ENCODE results near the gene FBXO31.

Gene FBXO31

DNA sequence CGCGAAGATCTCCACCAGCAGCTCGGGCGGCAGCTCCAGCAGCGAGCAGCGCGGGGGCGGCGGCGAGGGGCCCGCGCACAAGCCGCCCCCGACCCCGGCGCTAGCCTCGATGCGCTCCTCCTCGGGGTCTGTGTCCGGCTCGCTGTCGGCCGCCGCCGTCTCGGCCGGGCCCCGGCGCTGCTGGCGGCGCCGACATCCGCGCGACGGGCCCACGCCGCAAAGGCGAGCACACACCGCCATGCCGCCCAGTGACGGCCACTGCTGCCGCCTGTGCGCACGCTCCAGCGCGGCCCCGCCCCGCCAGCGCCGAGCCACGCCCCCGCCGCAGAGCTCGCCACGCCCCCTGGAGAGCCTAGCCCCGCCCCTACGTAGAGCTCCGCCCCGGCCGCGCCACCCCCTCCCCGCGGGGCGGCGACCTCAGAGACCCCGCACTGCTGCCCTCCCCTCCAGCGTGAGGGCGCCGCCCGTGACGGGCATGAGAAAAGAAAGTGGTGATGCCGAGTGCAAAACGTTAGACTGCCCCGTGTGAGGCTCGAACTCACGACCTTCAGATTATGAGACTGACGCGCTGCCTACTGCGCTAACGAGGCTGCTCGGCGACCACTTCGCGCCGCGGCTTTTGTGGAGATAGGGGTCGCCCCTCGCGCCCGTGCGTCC is at the start of gene FBXO31:
Gene FBXO31, minus strand, starts transcription at position 272 of the 657 bp plus-strand sequence. Its CDS starts 32 bp downstream, at position 240.
- peak within 1 kb of the TSS; percentile 84 to 99 (median 92) for H3K4me2 ChIP-seq
- H3K27ac ChIP-seq, result peak within 1 kb of the TSS; percentile 77 to 95 (median 91)
- peak within 1 kb of the TSS; percentile 82 to 95 (median 88) for H3K9ac ChIP-seq
- peaks cover 62 to 71% (median 65%) of the 10 kb centered on the region in 10 experiments for H3K4me1 ChIP-seq
- TF ChIP-seq Cebpa-rat (IDR thresholded peaks at IDR 0.05), result no peak
- no peaks in the 10 kb centered on the region for H3K27me3 ChIP-seq
- H3K9me3 ChIP-seq (replicated peaks in 1 of 11), result no peaks in the 10 kb centered on the region
- peaks cover 36 to 46% (median 44%) of the 10 kb centered on the region in 11 experiments; a peak in 21 of 22 replicates for H4K20me1 ChIP-seq
- peak within 1 kb of the TSS; percentile 60 to 88 (median 78) for H3K4me3 ChIP-seq
- peaks cover 0 to 11% (median 6%) of the 10 kb centered on the region in 11 experiments; a peak in 6 of 22 replicates for H3K36me3 ChIP-seq

DNA sequence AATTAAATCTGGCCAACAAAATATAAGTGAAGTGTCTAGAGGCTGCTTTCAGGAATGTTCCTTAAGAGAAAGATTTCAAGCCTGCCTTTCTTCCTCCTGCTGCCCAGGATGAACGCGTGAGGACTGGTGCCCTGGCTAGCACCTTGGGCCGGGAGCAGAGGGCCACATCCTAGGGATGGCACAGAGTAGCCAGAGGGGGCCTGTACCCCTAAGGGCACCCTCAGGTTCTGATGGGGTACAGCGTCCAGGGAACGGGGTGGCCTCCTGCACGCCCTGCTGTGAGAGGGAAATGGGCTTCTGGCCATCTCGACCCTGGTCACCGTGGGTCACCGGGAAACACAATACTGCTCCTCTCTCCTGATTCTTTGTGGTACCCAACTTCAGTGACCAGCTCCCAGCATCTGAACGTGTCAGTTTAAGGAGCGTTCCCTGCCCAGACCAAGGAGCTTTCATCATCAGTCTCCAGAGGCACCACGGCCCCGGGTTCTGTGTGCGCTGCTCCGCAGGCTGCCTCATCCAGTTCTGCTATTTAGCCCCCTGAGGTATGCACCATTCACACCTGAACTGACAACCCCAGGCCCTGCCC is 48.8 kb upstream of the FBXO31 start:
- no peak overlapping the region for H3K4me3 ChIP-seq
- peaks cover 30 to 50% (median 38%) of the 10 kb centered on the region in 10 experiments for H3K4me1 ChIP-seq
- H3K36me3 ChIP-seq, result peaks cover 3 to 46% (median 26%) of the 10 kb centered on the region in 11 experiments; a peak in 17 of 22 replicates
- no peak overlapping the region for H3K27ac ChIP-seq
- TF ChIP-seq Cebpa-rat (IDR thresholded peaks at IDR 0.05), result no peak
- no peak overlapping the region for H3K4me2 ChIP-seq
- H3K27me3 ChIP-seq, result 0 out of 22 replicates have a peak, but pooled peaks cover 0 to 14% (median 0%) of the 10 kb centered on the region in 11 experiments
- no peaks in the 10 kb centered on the region for H3K9me3 ChIP-seq (replicated peaks in 1 of 11)
- H4K20me1 ChIP-seq, result peaks cover 18 to 64% (median 46%) of the 10 kb centered on the region in 11 experiments; a peak in 19 of 22 replicates
- H3K9ac ChIP-seq, result no peak overlapping the region

- 0 out of 22 replicates have a peak, but pooled peaks cover 0 to 14% (median 0%) of the 10 kb centered on the region in 11 experiments for H3K27me3 ChIP-seq
- no peak overlapping the region for H3K27ac ChIP-seq
- H3K9ac ChIP-seq, result no peak overlapping the region
- H3K9me3 ChIP-seq (replicated peaks in 1 of 11), result no peaks in the 10 kb centered on the region
- peaks cover 3 to 51% (median 26%) of the 10 kb centered on the region in 11 experiments; a peak in 17 of 22 replicates for H3K36me3 ChIP-seq
- H3K4me2 ChIP-seq, result no peak overlapping the region
- H4K20me1 ChIP-seq, result peaks cover 18 to 64% (median 47%) of the 10 kb centered on the region in 11 experiments; a peak in 19 of 22 replicates
- no peak for TF ChIP-seq Cebpa-rat (IDR thresholded peaks at IDR 0.05)
- H3K4me3 ChIP-seq, result no peak overlapping the region
- peaks cover 25 to 45% (median 33%) of the 10 kb centered on the region in 10 experiments for H3K4me1 ChIP-seq
Measured at GRCh38 chr16:87431926-87432325, 48.4 kb upstream of the FBXO31 start.

DNA sequence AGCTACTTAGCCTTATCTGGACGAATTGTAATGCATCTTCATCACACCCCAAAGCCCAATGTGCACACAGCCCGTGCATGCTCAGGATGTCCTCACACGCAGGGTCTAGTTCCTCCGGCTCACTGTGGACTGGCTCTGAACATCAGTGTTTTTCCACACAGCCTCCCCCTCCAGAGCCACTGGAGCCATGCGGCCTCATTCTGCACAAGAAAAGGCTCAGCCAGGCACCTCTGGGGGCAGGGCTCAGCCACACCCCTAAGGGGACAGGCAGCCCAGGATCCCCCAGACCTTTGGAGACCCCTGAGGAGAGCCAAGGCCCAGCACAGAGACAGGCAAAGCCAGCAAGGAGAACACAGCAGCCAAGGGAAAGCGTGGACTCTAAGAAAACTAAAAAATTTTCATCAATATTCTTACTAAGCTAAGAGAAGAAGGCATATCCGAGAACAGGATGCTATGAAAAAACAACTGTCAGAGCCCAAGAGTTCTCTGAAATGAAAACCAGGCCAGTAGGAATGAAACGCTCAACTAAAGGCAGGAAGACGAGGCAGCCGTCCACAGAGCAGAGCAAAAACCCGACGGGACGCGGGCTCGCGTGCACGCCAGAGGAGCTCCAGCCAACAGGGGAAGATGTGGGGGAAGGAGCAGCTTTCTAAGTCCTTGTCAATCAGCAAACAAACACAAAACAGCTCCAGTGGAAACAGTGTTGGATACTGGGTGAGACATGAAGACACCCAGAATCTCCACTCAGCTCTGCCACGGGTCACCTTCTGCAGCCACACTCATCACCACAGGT is 43.0 kb upstream of the FBXO31 start:
- no peak overlapping the region for H3K9ac ChIP-seq
- H3K27ac ChIP-seq, result no peak overlapping the region
- TF ChIP-seq Cebpa-rat (IDR thresholded peaks at IDR 0.05), result no peak
- peaks cover 0 to 84% (median 46%) of the 10 kb centered on the region in 11 experiments; a peak in 20 of 22 replicates for H3K36me3 ChIP-seq
- H3K4me1 ChIP-seq, result peaks cover 0 to 14% (median 4%) of the 10 kb centered on the region in 10 experiments; a peak in 6 of 20 replicates
- H3K4me3 ChIP-seq, result no peak overlapping the region
- H3K27me3 ChIP-seq, result no peaks in the 10 kb centered on the region
- H3K9me3 ChIP-seq (replicated peaks in 1 of 11), result no peaks in the 10 kb centered on the region
- peaks cover 4 to 47% (median 34%) of the 10 kb centered on the region in 11 experiments; a peak in 15 of 22 replicates for H4K20me1 ChIP-seq
- no peak overlapping the region for H3K4me2 ChIP-seq

DNA sequence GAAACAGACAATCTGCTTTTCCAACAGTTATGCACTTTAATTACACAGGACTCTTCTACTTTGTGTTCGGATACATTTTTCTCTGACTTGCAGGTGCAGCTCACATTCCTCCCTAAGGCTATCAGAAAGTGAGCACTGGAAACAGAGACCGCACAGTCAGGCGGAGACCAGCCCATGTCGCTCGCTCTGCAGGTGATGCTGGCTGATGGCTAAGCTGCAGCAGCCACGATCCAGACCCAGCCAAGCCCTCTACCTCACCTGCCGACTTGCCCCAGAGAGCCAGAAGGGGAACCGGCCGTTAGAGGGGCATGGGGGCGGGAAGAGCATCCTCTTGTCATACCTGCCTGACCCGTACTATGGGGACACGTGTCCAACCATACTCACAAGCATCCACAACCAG is 42.4 kb upstream of the FBXO31 start:
- Histone ChIP-seq H3K4me3 (no peak overlapping the region), H3K9me3 (replicated peaks in 1 of 11) (no peaks in the 10 kb centered on the region), H3K27me3 (no peaks in the 10 kb centered on the region), H3K27ac (no peak overlapping the region), H4K20me1 (peaks cover 4 to 51% (median 34%) of the 10 kb centered on the region in 11 experiments; a peak in 15 of 22 replicates), H3K4me2 (no peak overlapping the region), H3K36me3 (peaks cover 0 to 84% (median 50%) of the 10 kb centered on the region in 11 experiments; a peak in 20 of 22 replicates), H3K4me1 (peaks cover 0 to 14% (median 4%) of the 10 kb centered on the region in 10 experiments; a peak in 6 of 20 replicates), H3K9ac (no peak overlapping the region)
- no peak for TF ChIP-seq Cebpa-rat (IDR thresholded peaks at IDR 0.05)

- H3K4me2 ChIP-seq, result no peak overlapping the region
- H4K20me1 ChIP-seq, result peaks cover 5 to 66% (median 34%) of the 10 kb centered on the region in 11 experiments; a peak in 15 of 22 replicates
- no peak overlapping the region for H3K27ac ChIP-seq
- peaks cover 0 to 12% (median 4%) of the 10 kb centered on the region in 10 experiments; a peak in 6 of 20 replicates for H3K4me1 ChIP-seq
- no peak overlapping the region for H3K9ac ChIP-seq
- H3K27me3 ChIP-seq, result no peaks in the 10 kb centered on the region
- H3K4me3 ChIP-seq, result no peak overlapping the region
- peaks cover 3 to 87% (median 59%) of the 10 kb centered on the region in 11 experiments; a peak in 20 of 22 replicates for H3K36me3 ChIP-seq
- TF ChIP-seq Cebpa-rat (IDR thresholded peaks at IDR 0.05), result no peak
- no peaks in the 10 kb centered on the region for H3K9me3 ChIP-seq (replicated peaks in 1 of 11)
Measured at GRCh38 chr16:87424266-87424665, 40.7 kb upstream of the FBXO31 start.

DNA sequence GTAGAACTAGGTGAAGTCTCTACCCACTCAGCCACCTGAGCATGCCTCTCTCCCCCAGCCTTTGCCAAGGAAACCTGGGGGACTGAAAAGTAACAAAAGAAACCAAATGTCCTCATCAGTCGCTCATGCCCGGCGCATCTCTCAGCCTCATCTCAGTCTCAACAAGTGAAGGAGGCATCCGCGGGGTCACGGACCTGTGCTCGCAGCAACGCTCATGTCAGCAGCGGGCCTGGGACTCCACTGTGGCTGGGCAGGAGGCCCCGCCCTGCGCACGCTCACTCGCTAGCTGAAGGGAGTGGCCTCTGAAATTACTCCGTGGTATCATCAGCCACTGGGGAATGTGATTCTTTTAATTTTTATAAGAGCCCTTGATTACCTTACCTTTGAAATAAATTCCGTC is 39.9 kb upstream of the FBXO31 start:
- Histone ChIP-seq H3K36me3 (peaks cover 3 to 87% (median 58%) of the 10 kb centered on the region in 11 experiments; a peak in 20 of 22 replicates), H3K9ac (0 out of 22 replicates have a peak overlapping the region, but pooled peaks of 1 of the 11 experiments have one; percentile 2), H3K27ac (no peak overlapping the region), H3K9me3 (replicated peaks in 1 of 11) (no peaks in the 10 kb centered on the region), H3K4me2 (no peak overlapping the region), H3K4me3 (no peak overlapping the region), H3K4me1 (peaks cover 0 to 4% (median 0%) of the 10 kb centered on the region in 10 experiments; a peak in 3 of 20 replicates), H3K27me3 (no peaks in the 10 kb centered on the region), H4K20me1 (peaks cover 5 to 66% (median 33%) of the 10 kb centered on the region in 11 experiments; a peak in 15 of 22 replicates)
- no peak for TF ChIP-seq Cebpa-rat (IDR thresholded peaks at IDR 0.05)

DNA sequence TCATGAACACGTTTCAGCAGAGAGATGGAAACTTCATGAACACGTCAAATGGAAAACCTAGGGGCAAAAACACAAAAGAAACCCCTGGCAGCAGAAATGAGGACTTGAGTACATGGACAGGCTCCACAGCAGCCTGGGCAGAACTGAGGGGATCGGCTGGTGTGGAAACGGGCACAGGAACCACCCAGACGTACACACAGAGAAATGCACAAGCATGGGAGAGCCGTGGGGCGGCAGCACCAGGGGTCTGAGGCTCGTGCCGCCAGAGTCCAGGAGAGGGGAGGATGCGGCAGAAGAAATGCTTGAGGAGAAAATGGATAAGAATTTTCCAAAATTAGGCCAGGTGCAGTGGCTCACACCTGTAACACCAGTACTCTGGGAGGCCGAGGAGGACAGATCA is 38.5 kb upstream of the FBXO31 start:
- Histone ChIP-seq H3K4me2 (no peak overlapping the region), H4K20me1 (peaks cover 5 to 63% (median 36%) of the 10 kb centered on the region in 11 experiments; a peak in 18 of 22 replicates), H3K27ac (no peak overlapping the region), H3K4me1 (no peaks in the 10 kb centered on the region), H3K4me3 (no peak overlapping the region), H3K27me3 (no peaks in the 10 kb centered on the region), H3K9ac (no peak overlapping the region), H3K9me3 (replicated peaks in 1 of 11) (no peaks in the 10 kb centered on the region), H3K36me3 (peaks cover 7 to 83% (median 66%) of the 10 kb centered on the region in 11 experiments)
- TF ChIP-seq Cebpa-rat (IDR thresholded peaks at IDR 0.05), result no peak

All from BLaER1 treated with 17β-estradiol and CSF1 and Interleukin-3, amounts not matched to agents 10 nM and 100 nM (cell line).